HepG2 (cell line): ENCODE measurements around the gene ZNF512B. TPM values are rescaled to one million over a fixed set of nuclear protein-coding genes. Genes with fewer than 3 reads are reported as not detected.

Experiments
- ATAC-seq: fragments of 200-7000 bp; cut with Tn5 transposase; 3 replicates; pipeline ENCODE4 v1.9.1; 2020; ENCODE audit warnings: mild to moderate bottlenecking, moderate library complexity
- BruUV-seq: library from RNA; stranded (reverse); fragments of 400-500 nt; replicated peaks from 2 replicates; lab custom pipeline; 2021; lab: Mats Ljungman, UMichigan
- CTCF ChIA-PET: fragments of 300-600 bp; formaldehyde crosslinking; extraction: SDS; loops from one replicate; lab custom pipeline; 2021; ENCODE audit warnings: low total read pairs, inconsistent platforms, low intra/inter-chr PET ratio; lab: Yijun Ruan, JAX
- POLR2A ChIA-PET: fragments of 350-600 bp; sonication (Branson Sonifier 250); formaldehyde crosslinking; loops from one replicate; lab custom pipeline; 2020; ENCODE audit warnings: antibody characterized with exemption, inconsistent platforms; lab: Yijun Ruan, JAX
- DNase-seq: peaks from one replicate; pipeline ENCODE4 v3.0.0-alpha.2; 2015; ENCODE audit warnings: low spot score
- FAIRE-seq: peaks from 3 replicates; lab custom pipeline; 2011; peaks lifted over from hg19 to GRCh38; lab: Jason Lieb, UNC
- H2AFZ ChIP-seq: one replicate; pipeline ENCODE4 v1.6.1; 2011; ENCODE audit warnings: low read length, inconsistent platforms
- H3K27ac ChIP-seq: fragments of 300-600 bp; 3 replicates; pipeline ENCODE4 v1.8.0; 2011; ENCODE audit warnings: mixed run types, mild to moderate bottlenecking, mixed read lengths, low read length, inconsistent platforms; ENCODE audit not compliant: insufficient read depth; ENCODE audit errors: extremely low read length
- H3K27me3 ChIP-seq, 2 experiments: fragments of 200-600 bp in 1 of 2; 2 replicates in 1 of 2; 3 replicates in 1 of 2; pipeline versions ENCODE4 v1.6.0 to v1.8.0; 2011; ENCODE audit warnings: low read length in 2 of 2, mild to moderate bottlenecking in 2 of 2, moderate library complexity in 2 of 2, inconsistent platforms in 1 of 2; ENCODE audit not compliant: insufficient read depth in 2 of 2, control insufficient read depth in 1 of 2
- H3K36me3 ChIP-seq, 2 experiments: fragments of 200-600 bp in 1 of 2; replicated peaks in 1 of 2; 2 replicates in 1 of 2; 3 replicates in 1 of 2; pipeline versions ENCODE4 v1.5.1 to v1.8.0; 2011; ENCODE audit warnings: low read length in 2 of 2, inconsistent platforms in 1 of 2; ENCODE audit not compliant: insufficient read depth in 2 of 2, control insufficient read depth in 1 of 2
- H3K4me1 ChIP-seq: 2 replicates; pipeline ENCODE4 v1.5.1; 2012; ENCODE audit warnings: low read length, inconsistent platforms; ENCODE audit not compliant: insufficient read depth
- H3K4me2 ChIP-seq: 2 replicates; pipeline ENCODE4 v1.6.0; 2011; ENCODE audit warnings: low read depth, low read length, inconsistent platforms
- H3K4me3 ChIP-seq, 3 experiments: fragments of 200-600 bp in 1 of 3; sonication (generic), shearing (Covaris generic) in 1 of 3; replicated peaks in 1 of 3; 2 replicates each; pipeline ENCODE4 v1.5.1; 2011 to 2016; ENCODE audit warnings: low read length in 3 of 3, inconsistent platforms in 2 of 3, low read depth in 2 of 3, mild to moderate bottlenecking in 2 of 3, control low read depth in 1 of 3, mixed read lengths in 1 of 3; ENCODE audit not compliant: insufficient read depth in 1 of 3
- H3K79me2 ChIP-seq: one replicate; pipeline ENCODE4 v1.6.1; 2011; ENCODE audit warnings: low read length, inconsistent platforms; ENCODE audit not compliant: insufficient read depth
- H3K9ac ChIP-seq: 2 replicates; pipeline ENCODE4 v1.6.0; 2011; ENCODE audit warnings: mild to moderate bottlenecking, low read depth, low read length, inconsistent platforms; ENCODE audit not compliant: insufficient read depth
- H3K9me3 ChIP-seq: 2 replicates; pipeline ENCODE4 v1.5.1; 2012; ENCODE audit warnings: mild to moderate bottlenecking, low read length
- H4K20me1 ChIP-seq: 2 replicates; pipeline ENCODE4 v1.6.0; 2011; ENCODE audit warnings: inconsistent platforms, mild to moderate bottlenecking, low read length, moderate library complexity; ENCODE audit not compliant: insufficient read depth
- AGO1 ChIP-seq: fragments of 200-400 bp; formaldehyde crosslinking; IDR thresholded peaks from 2 replicates; pipeline ENCODE4 v1.6.1; 2017; ENCODE audit warnings: mild to moderate bottlenecking, low read depth, low read length, moderate library complexity; ENCODE audit not compliant: poor library complexity, severe bottlenecking
- AGO2 ChIP-seq: fragments of 200-400 bp; formaldehyde crosslinking; optimal IDR thresholded peaks from 2 replicates; pipeline ENCODE3; 2017; ENCODE audit warnings: mild to moderate bottlenecking, low read depth, low read length, moderate library complexity
- AHR ChIP-seq: IDR thresholded peaks from 2 replicates; pipeline ENCODE4 v1.6.1; 2018; ENCODE audit warnings: missing genetic modification reagents, missing compliant biosample characterization
- BRCA1 ChIP-seq: sonication (generic); formaldehyde crosslinking; IDR thresholded peaks from 2 replicates; pipeline ENCODE4 v1.4.0; 2020; ENCODE audit warnings: missing genetic modification reagents
- HNRNPL ChIP-seq: fragments of 200-400 bp; formaldehyde crosslinking; IDR thresholded peaks from 2 replicates; pipeline ENCODE4 v1.6.1; 2017; ENCODE audit warnings: mild to moderate bottlenecking, low read depth, low read length
- MAFG ChIP-seq: sonication (generic); formaldehyde crosslinking; IDR thresholded peaks from 2 replicates; pipeline ENCODE4 v1.5.1; 2020; ENCODE audit warnings: mild to moderate bottlenecking, missing genetic modification reagents
- MTA3 ChIP-seq: sonication (generic); formaldehyde crosslinking; IDR thresholded peaks from 2 replicates; pipeline ENCODE4 v1.4.0; 2020; ENCODE audit warnings: missing genetic modification reagents
- PAF1 ChIP-seq: IDR thresholded peaks from 2 replicates; pipeline ENCODE4 v1.6.1; 2016; ENCODE audit warnings: missing genetic modification reagents, missing compliant biosample characterization
- PATZ1 ChIP-seq: sonication (generic); formaldehyde crosslinking; IDR thresholded peaks from 2 replicates; pipeline ENCODE4 v1.4.0; 2020; ENCODE audit warnings: missing genetic modification reagents
- PCBP1 ChIP-seq: fragments of 200-400 bp; formaldehyde crosslinking; IDR thresholded peaks from 2 replicates; pipeline ENCODE4 v1.6.1; 2017; ENCODE audit warnings: mild to moderate bottlenecking, low read depth, low read length, borderline replicate concordance
- PHF8 ChIP-seq: sonication (generic); formaldehyde crosslinking; IDR thresholded peaks from 2 replicates; pipeline ENCODE4 v1.5.0; 2020; ENCODE audit warnings: missing genetic modification reagents
- POLR2G ChIP-seq: fragments of 200-400 bp; formaldehyde crosslinking; IDR thresholded peaks from 2 replicates; pipeline ENCODE4 v1.6.1; 2018; ENCODE audit warnings: mild to moderate bottlenecking, low read depth, low read length, moderate library complexity
- PTBP1 ChIP-seq: fragments of 200-400 bp; formaldehyde crosslinking; IDR thresholded peaks from 2 replicates; pipeline ENCODE4 v1.6.1; 2018; ENCODE audit warnings: low read length, low read depth; ENCODE audit not compliant: poor library complexity, severe bottlenecking
- RBFOX2 ChIP-seq: fragments of 200-400 bp; formaldehyde crosslinking; IDR thresholded peaks from 2 replicates; pipeline ENCODE4 v1.6.1; 2017; ENCODE audit warnings: low read depth, mild to moderate bottlenecking, low read length
- RBM22 ChIP-seq: fragments of 200-400 bp; formaldehyde crosslinking; optimal IDR thresholded peaks from 2 replicates; pipeline ENCODE3; 2017; ENCODE audit warnings: mild to moderate bottlenecking, low read length, moderate library complexity
- SRSF4 ChIP-seq: fragments of 200-400 bp; formaldehyde crosslinking; IDR thresholded peaks from one replicate; pipeline ENCODE4 v1.6.1; 2018; ENCODE audit warnings: mild to moderate bottlenecking, low read depth, low read length, moderate library complexity; ENCODE audit not compliant: poor library complexity, severe bottlenecking
- TIGD3 ChIP-seq: sonication (generic); formaldehyde crosslinking; IDR thresholded peaks from 2 replicates; pipeline ENCODE4 v1.5.1; 2020; ENCODE audit warnings: mild to moderate bottlenecking, missing genetic modification reagents, borderline replicate concordance
- ZFX ChIP-seq: sonication (generic); formaldehyde crosslinking; IDR thresholded peaks from 2 replicates; pipeline ENCODE4 v1.4.0; 2020; ENCODE audit warnings: mild to moderate bottlenecking, low read depth, missing genetic modification reagents, moderate library complexity
- ZNF230 ChIP-seq: sonication (generic); formaldehyde crosslinking; IDR thresholded peaks from 2 replicates; pipeline ENCODE4 v1.4.0; 2020; ENCODE audit warnings: mild to moderate bottlenecking, missing genetic modification reagents
- ZNF567 ChIP-seq: sonication (generic); formaldehyde crosslinking; IDR thresholded peaks from 2 replicates; pipeline ENCODE4 v1.8.1; 2023; ENCODE audit warnings: mild to moderate bottlenecking, missing genetic modification reagents, borderline replicate concordance
- ZNF768 ChIP-seq: sonication (generic); formaldehyde crosslinking; IDR thresholded peaks from 2 replicates; pipeline ENCODE4 v1.4.0; 2020; ENCODE audit warnings: missing genetic modification reagents
- WGBS: methylation state at CpG from one replicate; pipeline ENCODE4 v1.1.6; 2017; ENCODE audit warnings: low lambda C conversion rate; 5-methylcytosine and 5-hydroxymethylcytosine counted together
- in situ Hi-C: cut with HindIII; loops from 2 replicates; pipeline ENCODE4 v1.10.0; 2017; ENCODE audit warnings: low pct_unique_long_range_greater_than_20kb; ENCODE audit not compliant: extremely low pct_ligation_motif_present
- intact Hi-C: fragments of 100-400 bp; cut with micrococcal nuclease; formaldehyde crosslinking; loops from one replicate; pipeline ENCODE4 v1.10.0; 2022; ENCODE audit not compliant: unreplicated experiment
- polyA plus RNA-seq, 8 experiments: library from polyadenylated mRNA; depleted of rRNA in 3 of 8; stranded (reverse) in 7 of 8; unstranded in 1 of 8; fragments of >200 nt; fragmentation: Illumina TruSeq in 4 of 8; extraction: Trizol in 4 of 8; gene quantifications; 2 replicates each; pipeline versions ENCODE4 v1.2.1 to v1.2.3, GENCODE V29; 2011 to 2016; ENCODE audit warnings: low read depth in 4 of 8, missing spikeins in 1 of 8, mixed read lengths in 1 of 8; ENCODE audit not compliant: insufficient read depth in 1 of 8
- total RNA-seq, 5 experiments: library from RNA; depleted of rRNA; stranded (reverse); fragments of >200 nt; fragmentation: Illumina TruSeq; extraction: Trizol; gene quantifications; 2 replicates each; pipeline ENCODE4 v1.2.3, GENCODE V29; 2016; ENCODE audit warnings: low read depth in 1 of 5

ZNF512B gene
- total and polyA plus RNA-seq, 2 of the 13 experiments (the other 11 are each of a cell fraction or from before 2014, with no cell fraction given), result 11.5 to 30.6 TPM

GRCh38 chr20:63939061-63939935 lies 30.4 kb downstream of the ZNF512B start:
- ChIA-PET CTCF (no interaction called here), POLR2A (interaction anchor here (0.9 kb wide), 1 partner anchor 17 kb away, joined by 4 read pairs; the partner anchor contains the start of gene UCKL1)
- in situ Hi-C loops (no loop called here), intact Hi-C loops (no loop called here)
- no peak overlapping the region for H3K27ac ChIP-seq
- no peak for DNase-seq
- H3K4me3 ChIP-seq, result no peak overlapping the region
- no peaks in the 10 kb centered on the region for H3K4me1 ChIP-seq
- peaks cover 21% of the 10 kb centered on the region; the same call in 1 of the 2 replicates for H4K20me1 ChIP-seq
- no peak for FAIRE-seq
- no peaks in the 10 kb centered on the region for H3K9me3 ChIP-seq
- no TSS peak for BruUV-seq
- H3K36me3 ChIP-seq, result peaks cover 47 to 76% of the 10 kb centered on the region in 2 experiments
- ATAC-seq, result peak; percentile 2; the same call in 2 of the 3 replicates
- no peaks in the 10 kb centered on the region for H3K79me2 ChIP-seq
- H2AFZ ChIP-seq, result no peak overlapping the region
- no peak overlapping the region for H3K9ac ChIP-seq
- H3K4me2 ChIP-seq, result no peak overlapping the region
- no peaks in the 10 kb centered on the region for H3K27me3 ChIP-seq
- 97% methylated on average over 30 of the region's 33 CpGs for WGBS
- TF ChIP-seq PTBP1 (peak; percentile 30), PAF1 (CRISPR knock-in tag) (peak; percentile 88), PCBP1 (0 out of 2 replicates have a peak, but pooled peaks have one; percentile 29), ZNF230 (CRISPR knock-in tag) (0 out of 2 replicates have a peak, but pooled peaks have one; percentile 22), AGO1 (peak; percentile 79), RBM22 (peak; percentile 12), BRCA1 (no peak), ZNF567 (CRISPR knock-in tag) (no peak), ZNF768 (CRISPR knock-in tag) (peak; percentile 33; the same call in 1 of the 2 replicates), PATZ1 (CRISPR knock-in tag) (peak; percentile 35; the same call in 1 of the 2 replicates), PHF8 (CRISPR knock-in tag) (peak; percentile 38; the same call in 1 of the 2 replicates), ZFX (CRISPR knock-in tag) (peak; percentile 5; the same call in 1 of the 2 replicates), MAFG (CRISPR knock-in tag) (no peak), AHR (no peak), POLR2G (peak; percentile 50), AGO2 (peak; percentile 100), TIGD3 (CRISPR knock-in tag) (no peak), HNRNPL (peak; percentile 60; the same call in 1 of the 2 replicates), SRSF4 (peak; percentile 19), RBFOX2 (peak; percentile 35; the same call in 1 of the 2 replicates), MTA3 (CRISPR knock-in tag) (no peak)
